A549 (cell line): ENCODE results near the gene MYO5C.

Experiments used
- CEBPB ChIP-seq, 2 experiments: fragments of >200 bp in 1 of 2; sonication (Bioruptor Twin) in 1 of 2; formaldehyde crosslinking in 1 of 2; IDR thresholded peaks; 2 replicates each; pipeline ENCODE4 v1.6.1; 2012 to 2016
- CHD2 ChIP-seq: fragments of 150-350 bp; IDR thresholded peaks from 2 replicates; pipeline ENCODE4 v1.6.1; 2014; ENCODE audit warnings: low read length; ENCODE audit not compliant: partially characterized antibody
- EP300 ChIP-seq, 2 experiments: fragments of >200 bp; sonication (Bioruptor Twin); formaldehyde crosslinking; IDR thresholded peaks; 2 replicates in 1 of 2; 3 replicates in 1 of 2; pipeline ENCODE4 v1.6.1; 2016 to 2017
- FOSB ChIP-seq: fragments of 250-450 bp; sonication (Bioruptor Pico); IDR thresholded peaks from 2 replicates; pipeline ENCODE4 v1.5.0; 2020; ENCODE audit warnings: mild to moderate bottlenecking, moderate library complexity
- FOSL2 ChIP-seq, 2 experiments: fragments of 450-650 bp in 1 of 2; fragments of >200 bp in 1 of 2; sonication (Bioruptor Twin) in 1 of 2; formaldehyde crosslinking; IDR thresholded peaks; 2 replicates each; pipeline versions ENCODE4 v1.5.0 to v1.6.1; 2016 to 2020; ENCODE audit warnings: mild to moderate bottlenecking in 1 of 2, moderate library complexity in 1 of 2
- JUNB ChIP-seq: fragments of >200 bp; sonication (Bioruptor Twin); formaldehyde crosslinking; IDR thresholded peaks from 2 replicates; pipeline ENCODE4 v1.6.1; 2016
- MAZ ChIP-seq: fragments of 150-350 bp; IDR thresholded peaks from 2 replicates; pipeline ENCODE4 v1.6.1; 2014; ENCODE audit warnings: antibody characterized with exemption, low read depth, low read length, borderline replicate concordance
- POLR2A ChIP-seq: IDR thresholded peaks from 2 replicates; pipeline ENCODE4 v1.6.1; 2012; ENCODE audit warnings: mild to moderate bottlenecking, low read length
- SMC3 ChIP-seq: fragments of >200 bp; sonication (Bioruptor Twin); formaldehyde crosslinking; IDR thresholded peaks from 3 replicates; pipeline ENCODE4 v1.6.1; 2018; ENCODE audit warnings: inconsistent platforms
- TF ChIP-seq, protein P1 (sequence below): fragments of >200 bp; sonication (Bioruptor Twin); formaldehyde crosslinking; IDR thresholded peaks from 3 replicates; pipeline ENCODE4 v1.5.1; 2016
- TF ChIP-seq, protein P2 (sequence below): fragments of 200-600 bp; sonication (generic); IDR thresholded peaks from 2 replicates; pipeline ENCODE4 v1.6.1; 2016; ENCODE audit warnings: antibody characterized with exemption, mild to moderate bottlenecking, moderate library complexity
- TF ChIP-seq, protein P3 (sequence below): fragments of 250-450 bp; sonication (Bioruptor Pico); IDR thresholded peaks from 2 replicates; pipeline ENCODE4 v1.5.0; 2021; ENCODE audit warnings: mild to moderate bottlenecking, moderate library complexity, borderline replicate concordance
- TF ChIP-seq, protein P4 (sequence below): fragments of 150-350 bp; IDR thresholded peaks from 2 replicates; pipeline ENCODE4 v1.6.1; 2014; ENCODE audit warnings: low read depth, mild to moderate bottlenecking, low read length

DNA sequence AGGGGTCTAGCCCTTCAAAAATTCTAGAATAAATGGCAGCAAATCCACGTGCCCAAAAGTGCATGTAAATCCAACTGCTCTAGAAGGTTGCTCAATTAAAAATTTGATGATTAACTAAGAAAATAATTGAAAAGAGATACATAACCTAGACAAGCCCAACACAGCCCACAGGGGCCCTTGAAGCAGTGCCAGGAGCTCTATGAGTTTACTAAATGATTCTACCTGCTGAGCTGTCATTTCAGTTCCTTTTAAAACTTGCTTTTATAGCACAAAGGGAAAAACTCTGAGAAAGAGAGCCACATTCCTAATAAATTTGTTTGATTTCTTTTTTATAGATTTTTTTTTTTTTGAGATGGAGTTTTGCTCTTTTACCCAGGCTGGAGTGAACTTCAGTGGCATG is 65.5 kb downstream of the MYO5C start:
- TF ChIP-seq EP300 (IDR thresholded peaks at IDR 0.05), result no peak
- TF ChIP-seq CHD2, result no peak
- TF ChIP-seq, protein P1, sequence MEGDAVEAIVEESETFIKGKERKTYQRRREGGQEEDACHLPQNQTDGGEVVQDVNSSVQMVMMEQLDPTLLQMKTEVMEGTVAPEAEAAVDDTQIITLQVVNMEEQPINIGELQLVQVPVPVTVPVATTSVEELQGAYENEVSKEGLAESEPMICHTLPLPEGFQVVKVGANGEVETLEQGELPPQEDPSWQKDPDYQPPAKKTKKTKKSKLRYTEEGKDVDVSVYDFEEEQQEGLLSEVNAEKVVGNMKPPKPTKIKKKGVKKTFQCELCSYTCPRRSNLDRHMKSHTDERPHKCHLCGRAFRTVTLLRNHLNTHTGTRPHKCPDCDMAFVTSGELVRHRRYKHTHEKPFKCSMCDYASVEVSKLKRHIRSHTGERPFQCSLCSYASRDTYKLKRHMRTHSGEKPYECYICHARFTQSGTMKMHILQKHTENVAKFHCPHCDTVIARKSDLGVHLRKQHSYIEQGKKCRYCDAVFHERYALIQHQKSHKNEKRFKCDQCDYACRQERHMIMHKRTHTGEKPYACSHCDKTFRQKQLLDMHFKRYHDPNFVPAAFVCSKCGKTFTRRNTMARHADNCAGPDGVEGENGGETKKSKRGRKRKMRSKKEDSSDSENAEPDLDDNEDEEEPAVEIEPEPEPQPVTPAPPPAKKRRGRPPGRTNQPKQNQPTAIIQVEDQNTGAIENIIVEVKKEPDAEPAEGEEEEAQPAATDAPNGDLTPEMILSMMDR, result no peak
- TF ChIP-seq, protein P2, sequence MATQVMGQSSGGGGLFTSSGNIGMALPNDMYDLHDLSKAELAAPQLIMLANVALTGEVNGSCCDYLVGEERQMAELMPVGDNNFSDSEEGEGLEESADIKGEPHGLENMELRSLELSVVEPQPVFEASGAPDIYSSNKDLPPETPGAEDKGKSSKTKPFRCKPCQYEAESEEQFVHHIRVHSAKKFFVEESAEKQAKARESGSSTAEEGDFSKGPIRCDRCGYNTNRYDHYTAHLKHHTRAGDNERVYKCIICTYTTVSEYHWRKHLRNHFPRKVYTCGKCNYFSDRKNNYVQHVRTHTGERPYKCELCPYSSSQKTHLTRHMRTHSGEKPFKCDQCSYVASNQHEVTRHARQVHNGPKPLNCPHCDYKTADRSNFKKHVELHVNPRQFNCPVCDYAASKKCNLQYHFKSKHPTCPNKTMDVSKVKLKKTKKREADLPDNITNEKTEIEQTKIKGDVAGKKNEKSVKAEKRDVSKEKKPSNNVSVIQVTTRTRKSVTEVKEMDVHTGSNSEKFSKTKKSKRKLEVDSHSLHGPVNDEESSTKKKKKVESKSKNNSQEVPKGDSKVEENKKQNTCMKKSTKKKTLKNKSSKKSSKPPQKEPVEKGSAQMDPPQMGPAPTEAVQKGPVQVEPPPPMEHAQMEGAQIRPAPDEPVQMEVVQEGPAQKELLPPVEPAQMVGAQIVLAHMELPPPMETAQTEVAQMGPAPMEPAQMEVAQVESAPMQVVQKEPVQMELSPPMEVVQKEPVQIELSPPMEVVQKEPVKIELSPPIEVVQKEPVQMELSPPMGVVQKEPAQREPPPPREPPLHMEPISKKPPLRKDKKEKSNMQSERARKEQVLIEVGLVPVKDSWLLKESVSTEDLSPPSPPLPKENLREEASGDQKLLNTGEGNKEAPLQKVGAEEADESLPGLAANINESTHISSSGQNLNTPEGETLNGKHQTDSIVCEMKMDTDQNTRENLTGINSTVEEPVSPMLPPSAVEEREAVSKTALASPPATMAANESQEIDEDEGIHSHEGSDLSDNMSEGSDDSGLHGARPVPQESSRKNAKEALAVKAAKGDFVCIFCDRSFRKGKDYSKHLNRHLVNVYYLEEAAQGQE, result no peak
- no peak for TF ChIP-seq FOSL2 (IDR thresholded peaks at IDR 0.05)
- no peak for TF ChIP-seq FOSL2 (CRISPR knock-in tag; IDR thresholded peaks at IDR 0.05)
- no peak for TF ChIP-seq POLR2A
- no peak for TF ChIP-seq MAZ
- TF ChIP-seq, protein P3, sequence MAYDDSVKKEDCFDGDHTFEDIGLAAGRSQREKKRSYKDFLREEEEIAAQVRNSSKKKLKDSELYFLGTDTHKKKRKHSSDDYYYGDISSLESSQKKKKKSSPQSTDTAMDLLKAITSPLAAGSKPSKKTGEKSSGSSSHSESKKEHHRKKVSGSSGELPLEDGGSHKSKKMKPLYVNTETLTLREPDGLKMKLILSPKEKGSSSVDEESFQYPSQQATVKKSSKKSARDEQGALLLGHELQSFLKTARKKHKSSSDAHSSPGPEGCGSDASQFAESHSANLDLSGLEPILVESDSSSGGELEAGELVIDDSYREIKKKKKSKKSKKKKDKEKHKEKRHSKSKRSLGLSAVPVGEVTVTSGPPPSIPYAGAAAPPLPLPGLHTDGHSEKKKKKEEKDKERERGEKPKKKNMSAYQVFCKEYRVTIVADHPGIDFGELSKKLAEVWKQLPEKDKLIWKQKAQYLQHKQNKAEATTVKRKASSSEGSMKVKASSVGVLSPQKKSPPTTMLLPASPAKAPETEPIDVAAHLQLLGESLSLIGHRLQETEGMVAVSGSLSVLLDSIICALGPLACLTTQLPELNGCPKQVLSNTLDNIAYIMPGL (CRISPR knock-in tag), result no peak
- no peak for TF ChIP-seq CEBPB (IDR thresholded peaks at IDR 0.05)
- no peak for TF ChIP-seq SMC3
- TF ChIP-seq, protein P4, sequence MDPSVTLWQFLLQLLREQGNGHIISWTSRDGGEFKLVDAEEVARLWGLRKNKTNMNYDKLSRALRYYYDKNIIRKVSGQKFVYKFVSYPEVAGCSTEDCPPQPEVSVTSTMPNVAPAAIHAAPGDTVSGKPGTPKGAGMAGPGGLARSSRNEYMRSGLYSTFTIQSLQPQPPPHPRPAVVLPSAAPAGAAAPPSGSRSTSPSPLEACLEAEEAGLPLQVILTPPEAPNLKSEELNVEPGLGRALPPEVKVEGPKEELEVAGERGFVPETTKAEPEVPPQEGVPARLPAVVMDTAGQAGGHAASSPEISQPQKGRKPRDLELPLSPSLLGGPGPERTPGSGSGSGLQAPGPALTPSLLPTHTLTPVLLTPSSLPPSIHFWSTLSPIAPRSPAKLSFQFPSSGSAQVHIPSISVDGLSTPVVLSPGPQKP, result no peak
- TF ChIP-seq JUNB, result no peak
- TF ChIP-seq FOSB, result no peak
